Measurements from ENCODE around the gene UBASH3A.

The UBASH3A gene

GRCh38 chr21:42412636-42412933 lies 8.9 kb downstream of the UBASH3A start:
- no peak overlapping the region for H3K4me3 ChIP-seq (ENCODE audit: low read depth, low read length)
- POLR2A ChIA-PET, result no interaction called here
- H3K9me3 ChIP-seq (ENCODE audit: control insufficient read depth, insufficient read depth, low read depth, low read length), result no peaks in the 10 kb centered on the region
- H3K36me3 ChIP-seq (ENCODE audit: control insufficient read depth in 2 of 2, insufficient read depth in 1 of 2, low read length in 2 of 2), result no peaks in the 10 kb centered on the region
- H3K27ac ChIP-seq (ENCODE audit: extremely low read depth, low read depth, low read length), result no peak overlapping the region
- CTCF ChIA-PET, result no interaction called here
- H3K4me1 ChIP-seq (ENCODE audit: control insufficient read depth, insufficient read depth, low read length), result no peaks in the 10 kb centered on the region
- TF ChIP-seq ZNF175 (tag by site-specific recombination; IDR thresholded peaks at IDR 0.05) (no peak), KLF10 (tag by site-specific recombination; IDR thresholded peaks at IDR 0.05) (no peak), ZNF174 (tag by site-specific recombination; IDR thresholded peaks at IDR 0.05) (no peak), ZNF629 (tag by site-specific recombination; IDR thresholded peaks at IDR 0.05) (no peak), MEIS1 (CRISPR knock-in tag; IDR thresholded peaks at IDR 0.05; ENCODE audit: borderline replicate concordance) (no peak), ZNF169 (tag by site-specific recombination; IDR thresholded peaks at IDR 0.05) (no peak), HOXD13 (CRISPR knock-in tag; IDR thresholded peaks at IDR 0.05; ENCODE audit: borderline replicate concordance) (no peak), ZNF561 (tag by site-specific recombination; IDR thresholded peaks at IDR 0.05; ENCODE audit: borderline replicate concordance) (no peak), ZNF658 (tag by site-specific recombination; IDR thresholded peaks at IDR 0.05) (no peak)
- TF ChIP-seq, protein P1, sequence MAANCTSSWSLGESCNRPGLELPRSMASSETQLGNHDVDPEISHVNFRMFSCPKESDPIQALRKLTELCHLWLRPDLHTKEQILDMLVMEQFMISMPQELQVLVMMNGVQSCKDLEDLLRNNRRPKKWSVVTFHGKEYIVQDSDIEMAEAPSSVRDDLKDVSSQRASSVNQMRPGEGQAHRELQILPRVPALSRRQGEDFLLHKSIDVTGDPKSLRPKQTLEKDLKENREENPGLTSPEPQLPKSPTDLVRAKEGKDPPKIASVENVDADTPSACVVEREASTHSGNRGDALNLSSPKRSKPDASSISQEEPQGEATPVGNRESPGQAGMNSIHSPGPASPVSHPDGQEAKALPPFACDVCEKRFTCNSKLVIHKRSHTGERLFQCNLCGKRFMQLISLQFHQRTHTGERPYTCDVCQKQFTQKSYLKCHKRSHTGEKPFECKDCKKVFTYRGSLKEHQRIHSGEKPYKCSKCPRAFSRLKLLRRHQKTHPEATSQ (tag by site-specific recombination; IDR thresholded peaks at IDR 0.05), result no peak

GRCh38 chr21:42413093-42413492 lies 9.4 kb downstream of the UBASH3A start:
- ChIA-PET CTCF (no interaction called here), POLR2A (no interaction called here)
- Histone ChIP-seq H3K36me3 (ENCODE audit: control insufficient read depth in 2 of 2, insufficient read depth in 1 of 2, low read length in 2 of 2) (no peaks in the 10 kb centered on the region), H3K27ac (ENCODE audit: extremely low read depth, low read depth, low read length) (no peak overlapping the region), H3K9me3 (ENCODE audit: control insufficient read depth, insufficient read depth, low read depth, low read length) (no peaks in the 10 kb centered on the region), H3K4me3 (ENCODE audit: low read depth, low read length) (no peak overlapping the region), H3K4me1 (ENCODE audit: control insufficient read depth, insufficient read depth, low read length) (no peaks in the 10 kb centered on the region)
- TF ChIP-seq BCL11B (tag by site-specific recombination; IDR thresholded peaks at IDR 0.05; ENCODE audit: low read depth) (no peak), ZNF561 (tag by site-specific recombination; IDR thresholded peaks at IDR 0.05; ENCODE audit: borderline replicate concordance) (no peak)

GRCh38 chr21:42413500-42413899 lies 9.8 kb downstream of the UBASH3A start:
- H3K36me3 ChIP-seq (ENCODE audit: control insufficient read depth in 2 of 2, insufficient read depth in 1 of 2, low read length in 2 of 2), result no peaks in the 10 kb centered on the region
- no peaks in the 10 kb centered on the region for H3K4me1 ChIP-seq (ENCODE audit: control insufficient read depth, insufficient read depth, low read length)
- POLR2A ChIA-PET, result no interaction called here
- CTCF ChIA-PET, result no interaction called here
- no peak overlapping the region for H3K4me3 ChIP-seq (ENCODE audit: low read depth, low read length)
- H3K9me3 ChIP-seq (ENCODE audit: control insufficient read depth, insufficient read depth, low read depth, low read length), result no peaks in the 10 kb centered on the region
- TF ChIP-seq HOXC10 (CRISPR knock-in tag; IDR thresholded peaks at IDR 0.05), result no peak
- TF ChIP-seq ZNF292 (tag by site-specific recombination; IDR thresholded peaks at IDR 0.05; ENCODE audit: borderline replicate concordance, low read depth), result no peak
- no peak for TF ChIP-seq ZNF530 (tag by site-specific recombination; IDR thresholded peaks at IDR 0.05; ENCODE audit: low read depth)
- no peak for TF ChIP-seq SP3 (tag by site-specific recombination; IDR thresholded peaks at IDR 0.05)
- TF ChIP-seq GLI4 (tag by site-specific recombination; IDR thresholded peaks at IDR 0.05), result no peak
- TF ChIP-seq TSHZ1 (tag by site-specific recombination; IDR thresholded peaks at IDR 0.05; ENCODE audit: borderline replicate concordance), result no peak
- no peak for TF ChIP-seq ZNF157 (tag by site-specific recombination; IDR thresholded peaks at IDR 0.05)
- TF ChIP-seq ZNF341 (tag by site-specific recombination; IDR thresholded peaks at IDR 0.05; ENCODE audit: low read depth), result no peak
- TF ChIP-seq, protein P2, sequence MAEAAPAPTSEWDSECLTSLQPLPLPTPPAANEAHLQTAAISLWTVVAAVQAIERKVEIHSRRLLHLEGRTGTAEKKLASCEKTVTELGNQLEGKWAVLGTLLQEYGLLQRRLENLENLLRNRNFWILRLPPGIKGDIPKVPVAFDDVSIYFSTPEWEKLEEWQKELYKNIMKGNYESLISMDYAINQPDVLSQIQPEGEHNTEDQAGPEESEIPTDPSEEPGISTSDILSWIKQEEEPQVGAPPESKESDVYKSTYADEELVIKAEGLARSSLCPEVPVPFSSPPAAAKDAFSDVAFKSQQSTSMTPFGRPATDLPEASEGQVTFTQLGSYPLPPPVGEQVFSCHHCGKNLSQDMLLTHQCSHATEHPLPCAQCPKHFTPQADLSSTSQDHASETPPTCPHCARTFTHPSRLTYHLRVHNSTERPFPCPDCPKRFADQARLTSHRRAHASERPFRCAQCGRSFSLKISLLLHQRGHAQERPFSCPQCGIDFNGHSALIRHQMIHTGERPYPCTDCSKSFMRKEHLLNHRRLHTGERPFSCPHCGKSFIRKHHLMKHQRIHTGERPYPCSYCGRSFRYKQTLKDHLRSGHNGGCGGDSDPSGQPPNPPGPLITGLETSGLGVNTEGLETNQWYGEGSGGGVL (tag by site-specific recombination; IDR thresholded peaks at IDR 0.05), result no peak
- no peak for TF ChIP-seq ZNF214 (tag by site-specific recombination; IDR thresholded peaks at IDR 0.05; ENCODE audit: borderline replicate concordance)
- no peak for TF ChIP-seq ZSCAN18 (tag by site-specific recombination; IDR thresholded peaks at IDR 0.05)
- no peak overlapping the region for H3K27ac ChIP-seq (ENCODE audit: extremely low read depth, low read depth, low read length)
